H1 (cell line): Measurements from ENCODE around the gene DENND4A. TPM values are rescaled to one million over a fixed set of nuclear protein-coding genes. Genes with fewer than 3 reads are reported as not detected.

Source experiments
- GTF2F1 ChIP-seq: IDR thresholded peaks from 2 replicates; pipeline ENCODE4 v1.6.1; 2012; ENCODE audit warnings: low read depth, low read length, improper control_type of control experiment, borderline replicate concordance
- SRF ChIP-seq: IDR thresholded peaks from 2 replicates; pipeline ENCODE4 v1.6.1; 2011; ENCODE audit warnings: mild to moderate bottlenecking, low read depth, low read length, moderate library complexity
- polyA plus RNA-seq, 7 experiments: library from polyadenylated mRNA; depleted of rRNA in 3 of 7; stranded (reverse) in 5 of 7; unstranded in 2 of 7; fragments of >200 nt in 5 of 7; fragments of 200-250 nt in 2 of 7; gene quantifications; 1 replicate in 5 of 7; 2 replicates in 1 of 7; 4 replicates in 1 of 7; pipeline versions ENCODE4 v1.2.1 to v1.2.3, GENCODE V29; 2011 to 2013; ENCODE audit warnings: missing spikeins in 2 of 7, mixed read lengths in 2 of 7
- total RNA-seq: library from RNA; stranded (reverse); fragmentation: NEBNext Ultra II Directional; extraction: Animal tissue kit (Norgen Biotek cat#: 25700); gene quantifications from 2 replicates; pipeline ENCODE4 v1.2.1, GENCODE V29; 2021
- TF ChIP-seq, protein P1 (sequence below): fragments of 300-600 bp; sonication (generic); IDR thresholded peaks from 2 replicates; pipeline ENCODE4 v1.7.1; 2012; ENCODE audit warnings: low read length, moderate library complexity, mild to moderate bottlenecking, inconsistent platforms; ENCODE audit not compliant: insufficient replicate concordance
- TF ChIP-seq, protein P2 (sequence below): IDR thresholded peaks from 2 replicates; pipeline ENCODE4 v1.6.1; 2012; ENCODE audit warnings: low read length, inconsistent platforms

Gene DENND4A
- total and polyA plus RNA-seq, 2 of the 8 experiments (the other 6 are each of a cell fraction or from before 2014, with no cell fraction given), result 1.3 to 4.7 TPM

DNA sequence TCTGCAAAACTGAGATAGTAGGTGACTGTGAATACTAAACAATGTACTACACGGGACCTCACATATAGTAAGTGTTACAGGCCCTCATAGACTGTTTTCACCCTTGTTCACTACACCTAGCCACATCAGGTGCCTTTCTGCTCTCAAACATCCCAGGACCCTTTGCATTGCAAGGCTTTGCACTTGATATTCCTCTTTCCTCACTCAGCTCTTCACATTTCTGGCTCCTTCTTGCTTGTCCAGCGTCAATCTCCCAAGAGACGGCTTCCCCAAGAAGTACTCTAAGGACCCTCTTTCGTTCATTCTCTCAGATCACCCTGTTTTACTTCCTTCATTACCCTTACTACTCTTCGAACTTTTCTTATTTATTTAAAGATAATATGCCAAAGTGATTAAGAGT, 10.0 kb downstream of the DENND4A start (continued):
- TF ChIP-seq, protein P1, sequence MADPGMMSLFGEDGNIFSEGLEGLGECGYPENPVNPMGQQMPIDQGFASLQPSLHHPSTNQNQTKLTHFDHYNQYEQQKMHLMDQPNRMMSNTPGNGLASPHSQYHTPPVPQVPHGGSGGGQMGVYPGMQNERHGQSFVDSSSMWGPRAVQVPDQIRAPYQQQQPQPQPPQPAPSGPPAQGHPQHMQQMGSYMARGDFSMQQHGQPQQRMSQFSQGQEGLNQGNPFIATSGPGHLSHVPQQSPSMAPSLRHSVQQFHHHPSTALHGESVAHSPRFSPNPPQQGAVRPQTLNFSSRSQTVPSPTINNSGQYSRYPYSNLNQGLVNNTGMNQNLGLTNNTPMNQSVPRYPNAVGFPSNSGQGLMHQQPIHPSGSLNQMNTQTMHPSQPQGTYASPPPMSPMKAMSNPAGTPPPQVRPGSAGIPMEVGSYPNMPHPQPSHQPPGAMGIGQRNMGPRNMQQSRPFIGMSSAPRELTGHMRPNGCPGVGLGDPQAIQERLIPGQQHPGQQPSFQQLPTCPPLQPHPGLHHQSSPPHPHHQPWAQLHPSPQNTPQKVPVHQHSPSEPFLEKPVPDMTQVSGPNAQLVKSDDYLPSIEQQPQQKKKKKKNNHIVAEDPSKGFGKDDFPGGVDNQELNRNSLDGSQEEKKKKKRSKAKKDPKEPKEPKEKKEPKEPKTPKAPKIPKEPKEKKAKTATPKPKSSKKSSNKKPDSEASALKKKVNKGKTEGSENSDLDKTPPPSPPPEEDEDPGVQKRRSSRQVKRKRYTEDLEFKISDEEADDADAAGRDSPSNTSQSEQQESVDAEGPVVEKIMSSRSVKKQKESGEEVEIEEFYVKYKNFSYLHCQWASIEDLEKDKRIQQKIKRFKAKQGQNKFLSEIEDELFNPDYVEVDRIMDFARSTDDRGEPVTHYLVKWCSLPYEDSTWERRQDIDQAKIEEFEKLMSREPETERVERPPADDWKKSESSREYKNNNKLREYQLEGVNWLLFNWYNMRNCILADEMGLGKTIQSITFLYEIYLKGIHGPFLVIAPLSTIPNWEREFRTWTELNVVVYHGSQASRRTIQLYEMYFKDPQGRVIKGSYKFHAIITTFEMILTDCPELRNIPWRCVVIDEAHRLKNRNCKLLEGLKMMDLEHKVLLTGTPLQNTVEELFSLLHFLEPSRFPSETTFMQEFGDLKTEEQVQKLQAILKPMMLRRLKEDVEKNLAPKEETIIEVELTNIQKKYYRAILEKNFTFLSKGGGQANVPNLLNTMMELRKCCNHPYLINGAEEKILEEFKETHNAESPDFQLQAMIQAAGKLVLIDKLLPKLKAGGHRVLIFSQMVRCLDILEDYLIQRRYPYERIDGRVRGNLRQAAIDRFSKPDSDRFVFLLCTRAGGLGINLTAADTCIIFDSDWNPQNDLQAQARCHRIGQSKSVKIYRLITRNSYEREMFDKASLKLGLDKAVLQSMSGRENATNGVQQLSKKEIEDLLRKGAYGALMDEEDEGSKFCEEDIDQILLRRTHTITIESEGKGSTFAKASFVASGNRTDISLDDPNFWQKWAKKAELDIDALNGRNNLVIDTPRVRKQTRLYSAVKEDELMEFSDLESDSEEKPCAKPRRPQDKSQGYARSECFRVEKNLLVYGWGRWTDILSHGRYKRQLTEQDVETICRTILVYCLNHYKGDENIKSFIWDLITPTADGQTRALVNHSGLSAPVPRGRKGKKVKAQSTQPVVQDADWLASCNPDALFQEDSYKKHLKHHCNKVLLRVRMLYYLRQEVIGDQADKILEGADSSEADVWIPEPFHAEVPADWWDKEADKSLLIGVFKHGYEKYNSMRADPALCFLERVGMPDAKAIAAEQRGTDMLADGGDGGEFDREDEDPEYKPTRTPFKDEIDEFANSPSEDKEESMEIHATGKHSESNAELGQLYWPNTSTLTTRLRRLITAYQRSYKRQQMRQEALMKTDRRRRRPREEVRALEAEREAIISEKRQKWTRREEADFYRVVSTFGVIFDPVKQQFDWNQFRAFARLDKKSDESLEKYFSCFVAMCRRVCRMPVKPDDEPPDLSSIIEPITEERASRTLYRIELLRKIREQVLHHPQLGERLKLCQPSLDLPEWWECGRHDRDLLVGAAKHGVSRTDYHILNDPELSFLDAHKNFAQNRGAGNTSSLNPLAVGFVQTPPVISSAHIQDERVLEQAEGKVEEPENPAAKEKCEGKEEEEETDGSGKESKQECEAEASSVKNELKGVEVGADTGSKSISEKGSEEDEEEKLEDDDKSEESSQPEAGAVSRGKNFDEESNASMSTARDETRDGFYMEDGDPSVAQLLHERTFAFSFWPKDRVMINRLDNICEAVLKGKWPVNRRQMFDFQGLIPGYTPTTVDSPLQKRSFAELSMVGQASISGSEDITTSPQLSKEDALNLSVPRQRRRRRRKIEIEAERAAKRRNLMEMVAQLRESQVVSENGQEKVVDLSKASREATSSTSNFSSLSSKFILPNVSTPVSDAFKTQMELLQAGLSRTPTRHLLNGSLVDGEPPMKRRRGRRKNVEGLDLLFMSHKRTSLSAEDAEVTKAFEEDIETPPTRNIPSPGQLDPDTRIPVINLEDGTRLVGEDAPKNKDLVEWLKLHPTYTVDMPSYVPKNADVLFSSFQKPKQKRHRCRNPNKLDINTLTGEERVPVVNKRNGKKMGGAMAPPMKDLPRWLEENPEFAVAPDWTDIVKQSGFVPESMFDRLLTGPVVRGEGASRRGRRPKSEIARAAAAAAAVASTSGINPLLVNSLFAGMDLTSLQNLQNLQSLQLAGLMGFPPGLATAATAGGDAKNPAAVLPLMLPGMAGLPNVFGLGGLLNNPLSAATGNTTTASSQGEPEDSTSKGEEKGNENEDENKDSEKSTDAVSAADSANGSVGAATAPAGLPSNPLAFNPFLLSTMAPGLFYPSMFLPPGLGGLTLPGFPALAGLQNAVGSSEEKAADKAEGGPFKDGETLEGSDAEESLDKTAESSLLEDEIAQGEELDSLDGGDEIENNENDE, result no peak
- TF ChIP-seq SRF (no peak), GTF2F1 (no peak)
- TF ChIP-seq, protein P2, sequence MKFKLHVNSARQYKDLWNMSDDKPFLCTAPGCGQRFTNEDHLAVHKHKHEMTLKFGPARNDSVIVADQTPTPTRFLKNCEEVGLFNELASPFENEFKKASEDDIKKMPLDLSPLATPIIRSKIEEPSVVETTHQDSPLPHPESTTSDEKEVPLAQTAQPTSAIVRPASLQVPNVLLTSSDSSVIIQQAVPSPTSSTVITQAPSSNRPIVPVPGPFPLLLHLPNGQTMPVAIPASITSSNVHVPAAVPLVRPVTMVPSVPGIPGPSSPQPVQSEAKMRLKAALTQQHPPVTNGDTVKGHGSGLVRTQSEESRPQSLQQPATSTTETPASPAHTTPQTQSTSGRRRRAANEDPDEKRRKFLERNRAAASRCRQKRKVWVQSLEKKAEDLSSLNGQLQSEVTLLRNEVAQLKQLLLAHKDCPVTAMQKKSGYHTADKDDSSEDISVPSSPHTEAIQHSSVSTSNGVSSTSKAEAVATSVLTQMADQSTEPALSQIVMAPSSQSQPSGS, result no peak
- TF ChIP-seq, all 59 proteins: peak for 0
